Right renal pelvis (tissue), 4 donors: Measurements from ENCODE around the gene FGGY. TPM values are rescaled to one million over a fixed set of nuclear protein-coding genes. Genes with fewer than 3 reads are reported as not detected.
"Not testable (repeated sequence)": the region's sequence is repeated elsewhere in the genome, so short reads cannot be mapped to it uniquely, and the experiment has no call there.

Experiments used
- DNase-seq, 4 donors: peaks; one replicate each; pipeline ENCODE4 v3.0.0-alpha.2; 2013; ENCODE audit warnings: low read depth in 4 of 4, low spot score in 3 of 4, missing footprints in 1 of 4
- polyA plus RNA-seq, 4 donors: library from polyadenylated mRNA; unstranded; fragments of 120-200 nt; gene quantifications; one replicate each; pipeline ENCODE4 v1.2.1, GENCODE V29; 2013; ENCODE audit not compliant: insufficient read length in 4 of 4

The FGGY gene
- polyA plus RNA-seq, 4 donors: 22.6 to 27.0 (median 24.2) TPM

DNA sequence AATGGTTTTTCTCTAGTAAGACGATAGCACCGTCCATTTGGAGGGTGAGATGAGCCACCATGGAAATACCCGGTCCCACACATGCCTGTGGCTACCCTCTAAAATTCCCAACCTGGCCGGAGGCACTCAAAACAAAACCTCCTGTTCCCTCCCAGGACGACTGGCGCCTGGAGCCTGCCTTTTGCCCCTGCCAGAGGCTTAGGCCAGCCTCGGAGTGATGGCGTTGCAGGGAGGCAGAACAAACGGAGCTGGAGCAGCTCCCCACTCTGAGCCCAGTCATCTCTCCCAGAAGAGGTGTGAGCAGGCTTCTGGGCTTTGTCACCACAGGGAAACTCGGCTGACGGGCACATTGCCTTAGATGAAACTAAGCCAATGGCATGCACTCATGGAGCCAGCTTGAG, 304.1 kb downstream of the FGGY start:
- DNase-seq: no peak

GRCh38 chr1:59601811-59602210, 304.9 kb downstream of the FGGY start:
- no peak for DNase-seq

- DNase-seq: no peak
Measured at GRCh38 chr1:59604191-59604590, 307.3 kb downstream of the FGGY start.

DNA sequence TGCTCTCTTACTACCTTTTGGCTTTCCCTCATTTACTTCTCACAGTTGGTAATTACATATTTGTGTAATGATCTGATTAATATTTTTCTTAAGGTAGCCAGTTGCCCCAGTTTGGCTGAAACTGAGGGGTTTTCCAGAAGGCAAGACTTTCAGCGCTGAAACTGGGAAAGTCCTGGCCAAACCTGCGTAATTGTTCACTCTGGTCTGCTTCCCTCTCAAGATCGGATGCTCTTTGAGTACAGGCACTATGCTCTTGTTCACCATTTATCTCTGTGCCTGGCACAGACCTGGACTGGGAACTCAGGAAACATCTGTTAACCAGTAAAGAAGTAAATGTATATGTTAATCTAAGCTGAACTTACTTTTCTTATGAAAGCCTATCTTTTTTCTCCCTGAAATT, 308.3 kb downstream of the FGGY start:
- DNase-seq: no peak

GRCh38 chr1:59605761-59606160, 308.9 kb downstream of the FGGY start:
- no peak for DNase-seq

DNA sequence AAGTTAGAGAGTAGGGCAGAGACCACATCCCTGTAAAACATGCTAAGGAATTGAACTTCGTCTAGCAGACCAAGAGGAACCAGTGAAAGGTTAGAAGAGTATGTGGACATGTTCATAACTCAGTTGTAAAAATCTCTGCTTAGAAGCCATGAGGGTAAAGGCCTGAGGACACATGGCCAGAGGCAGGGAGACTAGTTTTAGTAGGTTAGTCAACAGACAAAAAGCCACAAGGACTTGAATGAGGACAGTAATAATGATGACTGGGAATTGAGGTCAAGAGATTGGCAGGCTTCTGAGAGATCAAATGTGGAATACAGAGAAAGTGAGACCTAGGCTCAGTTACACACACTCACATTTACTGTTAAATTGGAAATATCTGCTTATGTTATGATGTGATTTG, 312.4 kb downstream of the FGGY start:
- DNase-seq: no peak

DNA sequence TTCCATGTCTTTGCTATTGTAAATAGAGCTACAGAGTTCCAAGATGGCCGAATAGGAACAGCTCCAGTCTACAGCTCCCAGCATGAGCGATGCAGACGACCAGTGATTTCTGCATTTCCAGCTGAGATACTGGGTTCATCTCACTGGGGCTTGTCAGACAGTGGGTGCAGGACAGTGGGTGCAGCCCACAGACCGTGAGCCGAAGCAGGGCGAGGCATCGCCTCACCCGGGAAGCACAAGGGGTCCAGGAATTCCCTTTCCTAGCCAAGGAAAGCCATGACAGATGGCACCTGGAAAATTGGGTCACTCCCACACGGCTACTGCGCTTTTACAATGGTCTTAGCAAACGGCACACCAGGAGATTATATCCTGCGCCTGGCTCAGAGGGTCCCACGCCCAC, 313.6 kb downstream of the FGGY start:
- DNase-seq: not testable (repeated sequence)

GRCh38 chr1:59617434-59617833, 320.5 kb downstream of the FGGY start:
- DNase-seq: no peak

GRCh38 chr1:59619557-59619956, 322.7 kb downstream of the FGGY start:
- no peak for DNase-seq

DNA sequence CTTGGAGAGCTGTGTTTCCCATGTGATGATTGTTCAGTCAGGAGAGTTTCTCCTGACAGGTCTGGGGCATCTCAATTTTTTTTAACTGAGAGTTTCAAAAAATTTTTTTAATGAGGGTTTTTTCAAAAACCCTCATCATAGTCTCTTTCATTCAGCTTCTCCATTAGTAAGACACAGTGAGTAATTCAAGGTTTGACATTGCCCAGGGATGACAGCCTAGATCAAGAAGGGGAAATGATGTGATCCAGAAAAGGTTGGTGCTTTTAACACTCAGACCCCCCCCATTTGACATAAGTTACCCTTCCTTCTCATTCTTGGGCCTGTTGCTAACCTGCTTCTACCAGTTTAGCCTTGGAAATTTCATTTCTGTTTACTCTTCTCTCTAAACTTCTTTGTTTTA, 328.5 kb downstream of the FGGY start:
- DNase-seq: no peak

- no peak for DNase-seq
Measured at GRCh38 chr1:59631561-59632255, 334.8 kb downstream of the FGGY start.

- DNase-seq: no peak
Measured at GRCh38 chr1:59635097-59635496, 338.2 kb downstream of the FGGY start.

GRCh38 chr1:59638231-59638711, 341.4 kb downstream of the FGGY start:
- DNase-seq: peak; percentile 23 to 67 (median 44)

DNA sequence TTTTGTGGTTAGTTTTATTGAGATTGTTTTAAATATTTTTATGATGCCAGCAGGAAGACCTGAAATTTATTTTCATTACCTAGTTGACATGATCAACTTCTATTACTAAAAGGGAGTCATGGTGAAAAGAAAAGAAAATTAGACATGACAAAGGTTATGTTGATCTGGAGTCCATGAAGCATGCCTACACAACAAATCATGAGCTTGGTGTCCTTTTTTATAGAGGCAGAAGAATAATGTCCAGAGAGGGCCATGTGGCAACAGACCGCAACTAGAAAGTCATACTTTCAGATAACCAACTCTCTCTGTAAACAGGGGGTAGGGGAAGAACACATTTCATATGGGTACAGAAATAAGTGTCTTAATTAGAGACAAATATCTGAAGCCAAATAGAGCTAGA, 342.4 kb downstream of the FGGY start:
- DNase-seq: no peak

DNA sequence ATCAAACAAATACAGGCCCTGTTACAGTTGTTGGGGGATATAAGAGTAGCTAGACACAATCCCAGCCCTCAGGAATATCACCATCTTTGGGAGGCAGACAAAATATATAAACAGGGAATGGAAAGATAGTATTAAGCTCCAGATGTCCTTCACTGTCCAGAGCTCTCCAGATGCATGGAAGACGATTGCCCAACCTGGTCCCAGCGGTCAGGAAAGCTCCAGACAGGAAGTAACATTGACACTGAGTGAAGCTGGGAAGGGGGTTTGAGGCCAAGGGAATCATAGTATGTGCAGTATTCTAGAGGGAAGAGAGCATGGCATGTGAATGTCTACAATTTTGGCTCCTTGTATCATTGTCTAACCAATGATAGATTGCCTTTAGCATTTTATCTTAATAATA, 344.0 kb downstream of the FGGY start:
- no peak for DNase-seq

DNA sequence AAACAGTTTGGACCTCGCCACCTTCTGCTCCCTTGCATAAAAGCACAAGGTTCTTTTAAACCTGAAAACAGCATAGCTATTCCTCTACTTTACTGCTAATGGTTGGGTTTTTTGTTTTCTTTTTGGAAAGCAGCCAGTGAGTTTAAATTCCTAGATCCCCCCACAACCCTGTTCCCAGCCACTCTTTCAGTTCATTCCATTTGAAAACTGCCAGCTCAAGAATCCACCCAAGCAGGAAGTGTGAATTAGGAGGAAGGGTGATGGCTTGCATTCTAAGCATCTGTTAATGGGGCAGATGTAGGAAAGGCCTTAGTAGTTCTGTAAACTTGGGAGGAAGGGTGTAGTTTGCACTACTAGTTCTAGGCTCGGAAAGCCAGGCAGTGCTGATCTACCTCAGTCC, 344.9 kb downstream of the FGGY start:
- no peak for DNase-seq

GRCh38 chr1:59643526-59643925, 346.6 kb downstream of the FGGY start:
- DNase-seq: no peak

- no peak for DNase-seq
Measured at GRCh38 chr1:59645893-59646292, 349.0 kb downstream of the FGGY start.

DNA sequence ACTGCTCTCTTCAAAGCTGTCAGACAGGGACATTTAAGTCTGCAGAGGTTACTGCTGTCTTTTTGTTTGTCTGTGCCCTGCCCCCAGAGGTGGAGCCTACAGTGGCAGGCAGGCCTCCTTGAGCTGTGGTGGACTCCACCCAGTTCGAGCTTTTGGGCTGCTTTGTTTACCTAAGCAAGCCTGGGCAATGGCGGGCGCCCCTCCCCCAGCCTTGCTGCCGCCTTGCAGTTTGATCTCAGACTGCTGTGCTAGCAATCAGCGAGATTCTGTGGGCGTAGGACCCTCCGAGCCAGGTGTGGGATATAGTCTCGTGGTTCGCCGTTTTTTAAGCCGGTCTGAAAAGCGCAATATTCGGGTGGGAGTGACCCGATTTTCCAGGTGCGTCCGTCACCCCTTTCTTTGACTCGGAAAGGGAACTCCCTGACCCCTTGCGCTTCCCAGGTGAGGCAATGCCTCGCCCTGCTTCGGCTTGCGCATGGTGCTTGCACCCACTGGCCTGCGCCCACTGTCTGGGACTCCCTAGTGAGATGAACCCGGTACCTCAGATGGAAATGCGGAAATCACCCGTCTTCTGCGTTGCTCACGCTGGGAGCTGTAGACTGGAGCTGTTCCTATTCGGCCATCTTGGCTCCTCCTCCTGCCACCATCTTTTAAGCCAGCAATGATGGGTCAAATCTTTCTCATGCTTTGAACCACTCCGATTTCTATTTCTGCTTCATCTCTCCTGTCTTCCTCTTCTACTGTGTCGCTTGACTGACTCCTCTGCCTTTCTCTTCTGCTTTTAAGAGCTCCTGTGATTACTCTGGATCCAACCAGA, 356.5 kb downstream of the FGGY start:
- DNase-seq: not testable (repeated sequence)

DNA sequence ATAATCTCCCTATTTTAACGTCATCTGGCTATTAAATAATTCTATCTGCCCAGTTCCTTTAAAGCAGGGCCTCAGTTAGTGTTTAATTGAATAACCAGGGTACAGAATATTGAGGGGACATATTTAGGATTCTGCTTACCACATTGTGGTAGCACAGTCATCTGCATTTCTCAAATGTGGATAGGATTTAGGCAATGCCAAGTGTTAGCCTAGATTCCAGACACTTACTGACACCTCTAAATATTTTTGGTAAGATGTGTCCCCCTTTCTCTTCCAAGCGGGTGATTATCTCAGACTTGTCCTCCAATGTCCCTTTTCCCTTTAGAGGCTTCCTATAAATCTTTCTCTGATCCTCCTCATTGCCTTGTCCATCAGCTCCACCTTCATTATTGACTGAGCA, 357.1 kb downstream of the FGGY start:
- DNase-seq: no peak

DNA sequence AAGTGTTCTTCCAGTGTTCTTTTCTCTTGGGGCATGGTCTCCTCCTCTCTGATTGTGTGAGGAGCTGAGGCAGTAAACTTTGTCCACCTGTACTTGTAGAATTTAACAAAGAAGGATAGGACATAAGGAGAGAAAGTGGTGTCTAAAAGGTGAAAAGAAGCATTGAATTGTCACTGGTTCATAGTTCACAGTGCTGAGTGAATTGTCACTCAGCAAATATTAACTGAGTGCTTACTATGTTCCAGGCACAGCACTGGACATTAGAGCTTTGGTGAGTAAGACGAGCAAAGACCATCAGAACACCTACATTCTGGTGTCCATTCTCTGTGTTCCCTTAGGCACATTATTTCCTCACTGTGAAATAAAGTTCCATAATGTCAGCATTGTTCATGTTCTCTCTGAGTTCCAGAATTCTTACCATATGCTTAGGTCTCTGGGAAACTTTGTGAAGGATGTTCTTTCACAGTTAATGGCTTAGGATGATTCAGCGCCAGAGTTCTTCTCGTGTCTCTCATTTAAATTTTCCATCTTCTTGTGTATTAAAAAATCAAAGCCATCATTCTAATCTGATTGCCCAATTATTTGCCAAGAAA, 361.1 kb downstream of the FGGY start:
- no peak for DNase-seq

DNA sequence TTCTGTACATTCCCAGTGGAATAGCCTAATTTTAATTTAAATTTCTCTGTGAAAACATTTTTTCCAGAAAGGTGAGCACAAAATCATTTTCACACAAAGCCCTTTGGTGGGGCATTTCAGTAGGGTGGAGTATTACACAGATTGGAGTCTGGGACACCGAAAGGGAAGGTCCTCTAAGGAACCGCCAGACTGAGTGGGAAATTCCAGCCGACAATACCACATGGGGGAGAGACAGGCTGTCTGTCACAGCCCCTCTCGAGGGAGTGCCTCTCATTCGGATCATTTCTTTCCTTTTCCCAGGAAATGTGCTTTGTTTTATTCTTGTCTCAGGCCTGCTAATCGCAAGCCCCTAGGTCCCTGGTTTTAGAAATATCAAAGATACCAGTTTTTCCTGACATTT, 367.3 kb downstream of the FGGY start:
- DNase-seq: no peak
